HepG2 (cell line): ENCODE data around the gene COMT. TPM values are rescaled to one million over a fixed set of nuclear protein-coding genes. Genes with fewer than 3 reads are reported as not detected.

Experiments
- AHR ChIP-seq: IDR thresholded peaks from 2 replicates; pipeline ENCODE4 v1.6.1; 2018; ENCODE audit warnings: missing genetic modification reagents, missing compliant biosample characterization
- ARID2 ChIP-seq: sonication (generic); formaldehyde crosslinking; IDR thresholded peaks from 2 replicates; pipeline ENCODE4 v1.8.1; 2022; ENCODE audit warnings: mild to moderate bottlenecking, missing genetic modification reagents, borderline replicate concordance
- BRD4 ChIP-seq: sonication (generic); formaldehyde crosslinking; IDR thresholded peaks from 2 replicates; pipeline ENCODE4 v1.4.0; 2020; ENCODE audit warnings: missing genetic modification reagents
- CHD4 ChIP-seq: fragments of 200-600 bp; sonication (generic); IDR thresholded peaks from 2 replicates; pipeline ENCODE4 v1.7.0; 2017; ENCODE audit warnings: mild to moderate bottlenecking, low read length, borderline replicate concordance
- DBP ChIP-seq: sonication (generic); formaldehyde crosslinking; IDR thresholded peaks from 2 replicates; pipeline ENCODE4 v1.4.0; 2020; ENCODE audit warnings: missing genetic modification reagents; ENCODE audit errors: not compliant biosample characterization
- GTF3A ChIP-seq: sonication (generic); formaldehyde crosslinking; conservative IDR thresholded peaks from 2 replicates; pipeline ENCODE4 v1.4.0; 2020; ENCODE audit warnings: mild to moderate bottlenecking, missing genetic modification reagents
- HMG20B ChIP-seq: conservative IDR thresholded peaks from 2 replicates; pipeline ENCODE4 v1.6.1; 2016; ENCODE audit warnings: missing genetic modification reagents, missing compliant biosample characterization
- HOXD1 ChIP-seq: sonication (generic); formaldehyde crosslinking; IDR thresholded peaks from 2 replicates; pipeline ENCODE4 v1.5.0; 2020; ENCODE audit warnings: missing genetic modification reagents
- ISX ChIP-seq: sonication (generic); formaldehyde crosslinking; conservative IDR thresholded peaks from 2 replicates; pipeline ENCODE4 v1.5.0; 2020; ENCODE audit warnings: missing genetic modification reagents
- KLF13 ChIP-seq: sonication (generic); formaldehyde crosslinking; IDR thresholded peaks from 2 replicates; pipeline ENCODE4 v1.4.0; 2020; ENCODE audit warnings: mild to moderate bottlenecking, missing genetic modification reagents
- NCOA2 ChIP-seq: sonication (generic); formaldehyde crosslinking; IDR thresholded peaks from 2 replicates; pipeline ENCODE4 v1.8.0; 2022; ENCODE audit warnings: inconsistent platforms
- SKI ChIP-seq: fragments of 450-650 bp; IDR thresholded peaks from one replicate; pipeline ENCODE4 v1.6.1; 2018; ENCODE audit warnings: mild to moderate bottlenecking; ENCODE audit not compliant: partially characterized antibody
- SMAD1 ChIP-seq: sonication (generic); formaldehyde crosslinking; IDR thresholded peaks from 2 replicates; pipeline ENCODE4 v1.4.0; 2020; ENCODE audit warnings: missing genetic modification reagents, low read depth, mild to moderate bottlenecking, borderline replicate concordance
- SNRNP70 ChIP-seq: fragments of 200-400 bp; formaldehyde crosslinking; IDR thresholded peaks from 2 replicates; pipeline ENCODE4 v1.6.1; 2017; ENCODE audit warnings: mild to moderate bottlenecking, low read depth, low read length, moderate library complexity
- TBL1XR1 ChIP-seq: fragments of 150-350 bp; IDR thresholded peaks from 2 replicates; pipeline ENCODE4 v1.6.1; 2014; ENCODE audit warnings: borderline replicate concordance, low read length; ENCODE audit not compliant: partially characterized antibody
- YEATS4 ChIP-seq: sonication (generic); formaldehyde crosslinking; IDR thresholded peaks from 2 replicates; pipeline ENCODE4 v1.4.0; 2020; ENCODE audit warnings: missing genetic modification reagents, borderline replicate concordance
- ZFP37 ChIP-seq: sonication (generic); formaldehyde crosslinking; IDR thresholded peaks from 2 replicates; pipeline ENCODE4 v1.4.0; 2020; ENCODE audit warnings: missing genetic modification reagents, borderline replicate concordance
- ZNF354B ChIP-seq: sonication (generic); formaldehyde crosslinking; IDR thresholded peaks from 2 replicates; pipeline ENCODE4 v1.8.0; 2022; ENCODE audit warnings: mild to moderate bottlenecking, missing genetic modification reagents
- ZNF512B ChIP-seq: sonication (generic); formaldehyde crosslinking; IDR thresholded peaks from 2 replicates; pipeline ENCODE4 v1.5.1; 2020; ENCODE audit warnings: missing genetic modification reagents, mild to moderate bottlenecking, borderline replicate concordance
- ZNF569 ChIP-seq: sonication (generic); formaldehyde crosslinking; IDR thresholded peaks from 2 replicates; pipeline ENCODE4 v1.5.0; 2020; ENCODE audit warnings: mild to moderate bottlenecking, missing genetic modification reagents, moderate library complexity, borderline replicate concordance
- ZNF644 ChIP-seq: IDR thresholded peaks from 2 replicates; pipeline ENCODE4 v1.6.1; 2016; ENCODE audit warnings: low read depth
- ZNF747 ChIP-seq: sonication (generic); formaldehyde crosslinking; IDR thresholded peaks from 2 replicates; pipeline ENCODE4 v1.8.1; 2023; ENCODE audit warnings: missing genetic modification reagents, mild to moderate bottlenecking, borderline replicate concordance
- ZNF749 ChIP-seq: sonication (generic); formaldehyde crosslinking; IDR thresholded peaks from 2 replicates; pipeline ENCODE4 v1.8.0; 2022; ENCODE audit warnings: mild to moderate bottlenecking, missing genetic modification reagents, moderate library complexity, borderline replicate concordance
- ZNF891 ChIP-seq: sonication (generic); formaldehyde crosslinking; IDR thresholded peaks from 2 replicates; pipeline ENCODE4 v1.5.0; 2020; ENCODE audit warnings: mild to moderate bottlenecking, missing genetic modification reagents
- ZSCAN25 ChIP-seq: sonication (generic); formaldehyde crosslinking; IDR thresholded peaks from 2 replicates; pipeline ENCODE4 v1.8.0; 2022; ENCODE audit warnings: mild to moderate bottlenecking, missing genetic modification reagents
- polyA plus RNA-seq, 8 experiments: library from polyadenylated mRNA; depleted of rRNA in 3 of 8; stranded (reverse) in 7 of 8; unstranded in 1 of 8; fragments of >200 nt; fragmentation: Illumina TruSeq in 4 of 8; extraction: Trizol in 4 of 8; gene quantifications; 2 replicates each; pipeline versions ENCODE4 v1.2.1 to v1.2.3, GENCODE V29; 2011 to 2016; ENCODE audit warnings: low read depth in 4 of 8, missing spikeins in 1 of 8, mixed read lengths in 1 of 8; ENCODE audit not compliant: insufficient read depth in 1 of 8
- total RNA-seq, 5 experiments: library from RNA; depleted of rRNA; stranded (reverse); fragments of >200 nt; fragmentation: Illumina TruSeq; extraction: Trizol; gene quantifications; 2 replicates each; pipeline ENCODE4 v1.2.3, GENCODE V29; 2016; ENCODE audit warnings: low read depth in 1 of 5
- TF ChIP-seq, protein P1 (sequence below): IDR thresholded peaks from 2 replicates; pipeline ENCODE4 v1.6.1; 2018; ENCODE audit warnings: missing genetic modification reagents, mild to moderate bottlenecking, missing compliant biosample characterization

COMT gene
- total and polyA plus RNA-seq, 2 of the 13 experiments (the other 11 are each of a cell fraction or from before 2014, with no cell fraction given) = 156 to 162 TPM

GRCh38 chr22:19962909-19963806, 21.6 kb downstream of the COMT start (continued):
- no peak for TF ChIP-seq SNRNP70
- TF ChIP-seq NCOA2 (CRISPR knock-in tag) = peak; percentile 56
- no peak for TF ChIP-seq KLF13 (CRISPR knock-in tag)
- 0 out of 2 replicates have a peak, but pooled peaks have one; percentile 18 for TF ChIP-seq HOXD1 (CRISPR knock-in tag)
- no peak for TF ChIP-seq ZNF354B (CRISPR knock-in tag)
- peak; percentile 77 for TF ChIP-seq SKI
- TF ChIP-seq SMAD1 = 0 out of 2 replicates have a peak, but pooled peaks have one; percentile 49
- TF ChIP-seq, protein P1, sequence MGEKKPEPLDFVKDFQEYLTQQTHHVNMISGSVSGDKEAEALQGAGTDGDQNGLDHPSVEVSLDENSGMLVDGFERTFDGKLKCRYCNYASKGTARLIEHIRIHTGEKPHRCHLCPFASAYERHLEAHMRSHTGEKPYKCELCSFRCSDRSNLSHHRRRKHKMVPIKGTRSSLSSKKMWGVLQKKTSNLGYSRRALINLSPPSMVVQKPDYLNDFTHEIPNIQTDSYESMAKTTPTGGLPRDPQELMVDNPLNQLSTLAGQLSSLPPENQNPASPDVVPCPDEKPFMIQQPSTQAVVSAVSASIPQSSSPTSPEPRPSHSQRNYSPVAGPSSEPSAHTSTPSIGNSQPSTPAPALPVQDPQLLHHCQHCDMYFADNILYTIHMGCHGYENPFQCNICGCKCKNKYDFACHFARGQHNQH (CRISPR knock-in tag) = peak; percentile 58; the same call in 1 of the 2 replicates
- no peak for TF ChIP-seq ZFP37 (CRISPR knock-in tag)
- no peak for TF ChIP-seq ZNF747 (CRISPR knock-in tag)
- no peak for TF ChIP-seq AHR (CRISPR knock-in tag)
- no peak for TF ChIP-seq ZNF644 (CRISPR knock-in tag)
- TF ChIP-seq ZNF569 (CRISPR knock-in tag) = no peak
- no peak for TF ChIP-seq ISX (CRISPR knock-in tag)
- no peak for TF ChIP-seq ZNF512B (CRISPR knock-in tag)
- no peak for TF ChIP-seq BRD4
- TF ChIP-seq GTF3A (CRISPR knock-in tag) = no peak
- no peak for TF ChIP-seq TBL1XR1
- peak; percentile 72; the same call in 1 of the 2 replicates for TF ChIP-seq ZNF749
- no peak for TF ChIP-seq DBP (CRISPR knock-in tag)
- no peak for TF ChIP-seq HMG20B (CRISPR knock-in tag)
- no peak for TF ChIP-seq ZSCAN25 (CRISPR knock-in tag)
- peak; percentile 67; the same call in 1 of the 2 replicates for TF ChIP-seq YEATS4 (CRISPR knock-in tag)
- no peak for TF ChIP-seq CHD4
- peak; percentile 54; the same call in 1 of the 2 replicates for TF ChIP-seq ZNF891 (CRISPR knock-in tag)
- no peak for TF ChIP-seq ARID2
